ENCODE measurements around the gene HSPA12B.

- TF ChIP-seq CTCF (IDR thresholded peaks at IDR 0.05; ENCODE audit: poor library complexity, severe bottlenecking) (no peak), RAD21 (conservative IDR thresholded peaks at IDR 0.05) (no peak), EP300 (conservative IDR thresholded peaks at IDR 0.05; ENCODE audit: poor library complexity, severe bottlenecking) (no peak), REST (IDR thresholded peaks at IDR 0.05; ENCODE audit: borderline replicate concordance) (no peak), EZH2 (IDR thresholded peaks at IDR 0.05; ENCODE audit: borderline replicate concordance, insufficient read depth, low read length, poor library complexity, severe bottlenecking) (no peak)
Measured at GRCh38 chr20:3707508-3707899, 25.0 kb upstream of the HSPA12B start.
